Transverse colon (tissue), 4 donors: ENCODE results near the gene NDUFV1. TPM values are rescaled to one million over a fixed set of nuclear protein-coding genes. Genes with fewer than 3 reads are reported as not detected.
"Not testable (repeated sequence)": the region's sequence is repeated elsewhere in the genome, so short reads cannot be mapped to it uniquely, and the experiment has no call there.

Experiments
- DNase-seq: peaks from one replicate; pipeline ENCODE4 v3.0.0-alpha.2; 2019
- H3K27ac ChIP-seq, 4 donors: fragments of 200-600 bp; sonication (generic); 2 replicates each; pipeline ENCODE4 v1.5.1; 2016 to 2018; ENCODE audit warnings: inconsistent platforms in 4 of 4
- H3K27me3 ChIP-seq: fragments of 200-600 bp; sonication (generic); 2 replicates; pipeline ENCODE4 v1.5.1; 2017; ENCODE audit warnings: inconsistent platforms
- H3K36me3 ChIP-seq, 4 donors: fragments of 200-600 bp; sonication (generic); 2 replicates each; pipeline ENCODE4 v1.5.1; 2017 to 2019; ENCODE audit warnings: inconsistent platforms in 4 of 4
- H3K4me1 ChIP-seq, 4 donors: fragments of 200-600 bp; sonication (generic); 2 replicates each; pipeline ENCODE4 v1.5.1; 2017 to 2020; ENCODE audit warnings: inconsistent platforms in 4 of 4
- H3K4me3 ChIP-seq, 4 donors: fragments of 200-600 bp; sonication (generic); 1 replicate in 1 of 4; 2 replicates in 3 of 4; pipeline versions ENCODE4 v1.5.1 to v1.6.1; 2017 to 2019; ENCODE audit warnings: inconsistent platforms in 4 of 4
- H3K9me3 ChIP-seq, 2 donors: fragments of 200-600 bp; sonication (generic); 2 replicates each; pipeline ENCODE4 v1.5.1; 2017 to 2019; ENCODE audit warnings: inconsistent platforms in 2 of 2
- CTCF ChIP-seq, 5 experiments: fragments of 200-600 bp in 3 of 5; fragments of 450-650 bp in 2 of 5; sonication (generic) in 3 of 5; IDR thresholded peaks; 1 replicate in 2 of 5; 2 replicates in 3 of 5; pipeline ENCODE4 v1.5.1; 2016 to 2017; ENCODE audit warnings: antibody characterized with exemption in 5 of 5, inconsistent platforms in 3 of 5, mild to moderate bottlenecking in 2 of 5, moderate library complexity in 1 of 5
- EP300 ChIP-seq: sonication (generic); formaldehyde crosslinking; IDR thresholded peaks from one replicate; pipeline ENCODE4 v1.6.1; 2017; ENCODE audit warnings: antibody characterized with exemption, low read depth
- POLR2A ChIP-seq: fragments of 450-650 bp; IDR thresholded peaks from one replicate; pipeline ENCODE4 v1.6.1; 2016; ENCODE audit warnings: antibody characterized with exemption, mild to moderate bottlenecking, moderate library complexity
- POLR2AphosphoS5 ChIP-seq, 3 donors: sonication (generic); formaldehyde crosslinking; IDR thresholded peaks; one replicate each; pipeline ENCODE4 v1.6.1; 2016; ENCODE audit warnings: antibody characterized with exemption in 3 of 3
- WGBS, 2 donors: methylation state at CpG; one replicate each; pipeline ENCODE4 v1.1.5; 2018; ENCODE audit warnings: low coverage in 1 of 2; 5-methylcytosine and 5-hydroxymethylcytosine counted together
- in situ Hi-C, 4 donors: fragments of 200-750 bp; cut with MboI; loops; one replicate each; pipeline versions ENCODE4 v1.15.0 to v1.15.1; 2017; ENCODE audit warnings: low sequenced_read_pairs in 3 of 4, low pct_ligation_motif_present in 1 of 4, low pct_unique_long_range_greater_than_20kb in 1 of 4
- intact Hi-C: fragments of 100-400 bp; cut with DNase I; formaldehyde crosslinking; loops from one replicate; pipeline ENCODE4 v1.15.1; 2023; ENCODE audit warnings: low total_unique reads
- total RNA-seq, 4 donors: library from RNA; depleted of rRNA; stranded (reverse); fragments of >200 nt; gene quantifications; one replicate each; pipeline ENCODE4 v1.1.0, GENCODE V29; 2016

The NDUFV1 gene
- total RNA-seq, 4 donors from 2014 or later: 421 to 762 (median 554) TPM

DNA sequence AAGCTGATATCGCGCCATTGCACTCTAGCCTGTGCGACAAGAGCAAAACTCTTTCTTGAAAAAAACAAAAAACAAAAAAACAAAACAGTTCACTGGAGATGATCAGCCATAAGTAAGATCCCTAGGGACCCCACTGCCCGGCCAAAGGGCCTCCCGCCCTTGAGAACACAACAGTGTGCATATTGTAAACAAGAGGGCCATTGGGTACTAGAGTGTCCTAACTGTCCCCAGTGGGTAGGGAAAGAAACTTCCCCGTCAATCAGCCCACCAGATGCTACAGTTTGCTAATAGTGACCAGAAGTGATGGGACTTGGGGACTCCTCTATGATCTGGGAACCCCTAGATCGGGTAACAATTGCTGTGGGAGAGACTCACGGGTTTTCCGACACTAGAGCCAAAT lies 47.5 kb downstream of the NDUFV1 start:
- Histone ChIP-seq H3K4me3 (no peak overlapping the region), H3K9me3 (no peaks in the 10 kb centered on the region), H3K36me3 (no peaks in the 10 kb centered on the region), H3K27ac (no peak overlapping the region), H3K4me1 (peaks cover 0 to 8% (median 4%) of the 10 kb centered on the region in 4 donors), H3K27me3 (no peaks in the 10 kb centered on the region)
- 60 to 69% methylated on average over 6 to 9 of the region's 9 CpGs for WGBS, 2 donors
- DNase-seq: peak; percentile 2
- in situ Hi-C loops: no loop called here
- intact Hi-C loops: no loop called here
- TF ChIP-seq CTCF (IDR thresholded peaks at IDR 0.05) (no peak), POLR2A (no peak), POLR2AphosphoS5 (IDR thresholded peaks at IDR 0.05) (no peak), EP300 (no peak)

GRCh38 chr11:67656278-67656922 lies 49.7 kb downstream of the NDUFV1 start:
- Histone ChIP-seq H3K36me3 (no peaks in the 10 kb centered on the region), H3K27ac (no peak overlapping the region), H3K9me3 (no peaks in the 10 kb centered on the region), H3K4me1 (no peaks in the 10 kb centered on the region), H3K27me3 (no peaks in the 10 kb centered on the region), H3K4me3 (no peak overlapping the region)
- TF ChIP-seq EP300: no peak
- TF ChIP-seq POLR2AphosphoS5 (IDR thresholded peaks at IDR 0.05): no peak
- TF ChIP-seq POLR2A: no peak
- no peak for TF ChIP-seq CTCF (IDR thresholded peaks at IDR 0.05)
- 84 to 93% methylated on average over 3 to 4 of the region's 4 CpGs for WGBS, 2 donors
- in situ Hi-C loops (no loop called here), intact Hi-C loops (no loop called here)
- DNase-seq: no peak

DNA sequence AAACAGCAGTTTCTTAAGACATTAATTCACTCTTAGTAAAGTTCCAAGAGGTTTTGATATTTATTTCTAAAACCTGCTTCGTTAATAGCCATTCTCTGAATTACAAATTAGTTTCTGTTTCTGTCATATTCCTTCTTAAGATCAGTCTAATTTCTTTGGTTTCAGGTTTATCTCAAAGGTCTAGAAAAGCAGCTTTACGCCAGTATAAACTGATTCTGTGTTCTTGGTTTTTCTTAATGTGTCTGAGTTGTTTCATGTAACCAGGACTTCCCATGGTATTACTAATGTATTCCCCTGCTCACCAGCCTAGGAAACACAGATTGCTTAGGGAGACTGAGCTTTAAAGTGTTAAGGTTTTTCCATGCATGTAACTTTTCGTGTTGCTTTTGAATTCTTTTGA lies 50.6 kb downstream of the NDUFV1 start:
- Histone ChIP-seq H3K4me3 (no peak overlapping the region), H3K36me3 (no peaks in the 10 kb centered on the region), H3K9me3 (no peaks in the 10 kb centered on the region), H3K27ac (no peak overlapping the region), H3K4me1 (no peaks in the 10 kb centered on the region), H3K27me3 (no peaks in the 10 kb centered on the region)
- in situ Hi-C loops (no loop called here), intact Hi-C loops (no loop called here)
- no peak for TF ChIP-seq CTCF (IDR thresholded peaks at IDR 0.05)
- no peak for TF ChIP-seq POLR2A
- no peak for TF ChIP-seq EP300
- no peak for TF ChIP-seq POLR2AphosphoS5 (IDR thresholded peaks at IDR 0.05)
- 38 to 43% methylated on average over 3 of the region's 3 CpGs for WGBS, 2 donors
- DNase-seq: no peak

DNA sequence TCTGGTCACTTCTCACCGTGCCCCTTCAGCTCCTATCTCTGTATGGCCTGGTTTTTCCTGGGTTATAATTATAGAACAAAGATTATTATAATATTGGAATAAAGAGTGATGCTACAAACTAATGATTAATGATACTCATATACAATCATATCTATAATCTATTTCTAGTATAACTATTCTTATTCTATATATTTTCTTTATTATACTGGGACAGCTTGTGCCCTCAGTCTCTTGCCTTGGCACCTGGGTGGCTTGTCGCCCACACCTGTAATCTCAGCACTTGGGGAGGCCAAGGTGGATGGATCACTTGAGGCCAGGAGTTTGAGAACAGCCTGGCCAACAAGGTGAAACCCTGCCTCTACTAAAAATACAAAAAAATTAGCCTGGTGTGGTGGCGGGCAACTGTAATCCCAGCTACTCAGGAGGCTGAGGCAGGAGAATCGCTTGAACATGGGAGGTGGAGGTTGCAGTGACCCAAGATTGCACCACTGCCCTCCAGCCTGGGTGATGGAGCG lies 53.0 kb downstream of the NDUFV1 start:
- TF ChIP-seq CTCF (IDR thresholded peaks at IDR 0.05): peak in 2 of 5 experiments; percentile 21 to 29
- H3K9me3 ChIP-seq, DNase-seq, H3K27me3 ChIP-seq, H3K36me3 ChIP-seq, H3K4me3 ChIP-seq, H3K27ac ChIP-seq, intact Hi-C loops, H3K4me1 ChIP-seq: not testable (repeated sequence)
- WGBS, 2 donors: 39 to 55% methylated on average over 3 to 5 of the region's 5 CpGs
- in situ Hi-C loops: loop anchor here in 1 of 4 donors (5.0 kb wide), 1 partner anchor 32 kb away; the partner anchor contains the start of gene NUDT8

- 70 to 79% methylated on average over 5 of the region's 5 CpGs for WGBS, 2 donors
- DNase-seq, intact Hi-C loops: not testable (repeated sequence)
Observed at GRCh38 chr11:67660752-67661151, 54.0 kb downstream of the NDUFV1 start.

More at GRCh38 chr11:67660752-67661151, 54.0 kb downstream of the NDUFV1 start:
- in situ Hi-C loops: loop anchor here in 1 of 4 donors (5.0 kb wide), 1 partner anchor 33 kb away; the partner anchor contains the start of gene NUDT8
- not testable (repeated sequence) for H3K4me1 ChIP-seq, H3K27me3 ChIP-seq, H3K9me3 ChIP-seq, H3K36me3 ChIP-seq, H3K4me3 ChIP-seq, H3K27ac ChIP-seq
